ENCODE results near the gene ERC2.

ERC2 gene

GRCh38 chr3:56219894-56220805, 248.1 kb downstream of the ERC2 start:
- no peaks in the 10 kb centered on the region for H4K20me1 ChIP-seq (ENCODE audit: low read depth, low read length)
- no peaks in the 10 kb centered on the region for H3K9me3 ChIP-seq (ENCODE audit: insufficient read depth, low read length)
- no peak overlapping the region for H3K4me3 ChIP-seq (ENCODE audit: insufficient read depth, low read length, poor library complexity, severe bottlenecking)
- H3K27me3 ChIP-seq (ENCODE audit: low read length), result no peaks in the 10 kb centered on the region
- H3K4me2 ChIP-seq (ENCODE audit: low read depth, low read length, poor library complexity, severe bottlenecking), result no peak overlapping the region
- no peak overlapping the region for H3K9ac ChIP-seq (ENCODE audit: low read length)
- TF ChIP-seq EZH2phosphoT487 (conservative IDR thresholded peaks at IDR 0.05; ENCODE audit: low read length), result no peak
- TF ChIP-seq CTCF (IDR thresholded peaks at IDR 0.05; ENCODE audit: insufficient read depth, low read length, poor library complexity, severe bottlenecking), result no peak
- H3K79me2 ChIP-seq (ENCODE audit: insufficient read depth, low read length), result no peaks in the 10 kb centered on the region
- no peaks in the 10 kb centered on the region for H3K9me2 ChIP-seq (replicated peaks; ENCODE audit: insufficient read depth, low read length)
- no peak overlapping the region for H2AFZ ChIP-seq (ENCODE audit: low read depth, low read length, severe bottlenecking)
- no peaks in the 10 kb centered on the region for H3K36me3 ChIP-seq (ENCODE audit: low read length)
- H3F3A ChIP-seq (ENCODE audit: insufficient read depth), result no peaks in the 10 kb centered on the region
- no peak overlapping the region for H3K27ac ChIP-seq (ENCODE audit: low read depth, low read length)

- Histone ChIP-seq H3K9me3 (ENCODE audit: insufficient read depth, low read length) (no peaks in the 10 kb centered on the region), H3K9ac (ENCODE audit: low read length) (no peak overlapping the region), H3K27me3 (ENCODE audit: low read length) (no peaks in the 10 kb centered on the region), H3K9me2 (replicated peaks; ENCODE audit: insufficient read depth, low read length) (no peaks in the 10 kb centered on the region), H4K20me1 (ENCODE audit: low read depth, low read length) (no peaks in the 10 kb centered on the region), H3K36me3 (ENCODE audit: low read length) (no peaks in the 10 kb centered on the region), H3K79me2 (ENCODE audit: insufficient read depth, low read length) (no peaks in the 10 kb centered on the region), H3K27ac (ENCODE audit: low read depth, low read length) (no peak overlapping the region), H3F3A (ENCODE audit: insufficient read depth) (no peaks in the 10 kb centered on the region), H3K4me3 (ENCODE audit: insufficient read depth, low read length, poor library complexity, severe bottlenecking) (no peak overlapping the region), H2AFZ (ENCODE audit: low read depth, low read length, severe bottlenecking) (no peak overlapping the region), H3K4me2 (ENCODE audit: low read depth, low read length, poor library complexity, severe bottlenecking) (no peak overlapping the region)
- TF ChIP-seq EZH2phosphoT487 (conservative IDR thresholded peaks at IDR 0.05; ENCODE audit: low read length), result no peak
Measured at GRCh38 chr3:56209982-56210751, 258.1 kb downstream of the ERC2 start.

GRCh38 chr3:56207922-56208321, 260.3 kb downstream of the ERC2 start:
- Histone ChIP-seq H3K79me2 (ENCODE audit: insufficient read depth, low read length) (no peaks in the 10 kb centered on the region), H3K9me3 (ENCODE audit: insufficient read depth, low read length) (no peaks in the 10 kb centered on the region), H3K27ac (ENCODE audit: low read depth, low read length) (no peak overlapping the region), H4K20me1 (ENCODE audit: low read depth, low read length) (no peaks in the 10 kb centered on the region), H3K4me2 (ENCODE audit: low read depth, low read length, poor library complexity, severe bottlenecking) (no peak overlapping the region), H3F3A (ENCODE audit: insufficient read depth) (no peaks in the 10 kb centered on the region), H3K9ac (ENCODE audit: low read length) (no peak overlapping the region), H3K4me3 (ENCODE audit: insufficient read depth, low read length, poor library complexity, severe bottlenecking) (no peak overlapping the region), H3K36me3 (ENCODE audit: low read length) (no peaks in the 10 kb centered on the region), H2AFZ (ENCODE audit: low read depth, low read length, severe bottlenecking) (no peak overlapping the region), H3K9me2 (replicated peaks; ENCODE audit: insufficient read depth, low read length) (no peaks in the 10 kb centered on the region), H3K27me3 (ENCODE audit: low read length) (no peaks in the 10 kb centered on the region)
- no peak for TF ChIP-seq CTCF (IDR thresholded peaks at IDR 0.05; ENCODE audit: insufficient read depth, low read length, poor library complexity, severe bottlenecking)
- no peak for TF ChIP-seq EZH2phosphoT487 (conservative IDR thresholded peaks at IDR 0.05; ENCODE audit: low read length)

All from SU-DHL-6 (cell line).